ENCODE results near the gene MYH10.

MYH10 gene

DNA sequence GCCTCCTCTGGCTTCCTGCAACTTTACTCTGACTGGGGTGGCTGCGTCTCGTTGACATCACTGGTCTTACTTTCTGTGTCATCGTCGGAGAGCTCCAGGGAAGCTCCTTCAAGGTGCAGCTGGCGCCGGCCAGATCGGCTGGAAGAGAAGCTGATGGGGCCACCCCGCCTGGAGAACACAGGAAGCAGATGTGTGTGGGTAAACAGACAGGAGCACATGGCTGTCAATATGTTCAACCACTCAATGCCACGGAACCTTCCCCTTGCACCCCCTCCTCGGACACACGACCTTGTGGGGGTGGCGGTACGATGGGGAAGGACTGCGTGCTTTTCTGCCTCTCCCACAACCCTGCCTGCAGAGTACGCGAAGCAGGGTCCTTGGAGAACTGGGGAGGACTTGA, 154.7 kb downstream of the MYH10 start:
- Histone ChIP-seq H4K91ac (ENCODE audit: low read length) (no peak overlapping the region), H4K8ac (ENCODE audit: low read length) (no peak overlapping the region), H2AK5ac (ENCODE audit: low read length, severe bottlenecking) (no peak overlapping the region), H2BK120ac (ENCODE audit: low read depth, low read length) (no peak overlapping the region), H3K27me3 (ENCODE audit: control insufficient read depth in 1 of 2, insufficient read depth in 1 of 2, low read length in 2 of 2) (no peaks in the 10 kb centered on the region), H3K4me2 (ENCODE audit: low read length, poor library complexity, severe bottlenecking) (no peak overlapping the region), H2AFZ (ENCODE audit: low read depth, low read length) (no peak overlapping the region), H3K9ac (ENCODE audit: low read length) (no peak overlapping the region), H3K14ac (ENCODE audit: low read length in 2 of 2) (no peak overlapping the region), H3K27ac (ENCODE audit: low read length, poor library complexity, severe bottlenecking) (no peak overlapping the region), H3K4me1 (ENCODE audit: control insufficient read depth, insufficient read depth, low read depth, low read length) (no peaks in the 10 kb centered on the region), H3K18ac (ENCODE audit: low read depth in 1 of 2, low read length in 2 of 2) (no peak overlapping the region), H3K4ac (ENCODE audit: low read depth in 1 of 2, low read length in 2 of 2) (no peak overlapping the region), H3K4me3 (ENCODE audit: insufficient read depth in 1 of 2, low read depth in 1 of 2, low read length in 2 of 2) (no peak overlapping the region), H3K9me3 (ENCODE audit: control insufficient read depth, low read length) (no peaks in the 10 kb centered on the region), H3K23ac (ENCODE audit: low read length in 2 of 2) (no peak overlapping the region), H2BK15ac (ENCODE audit: low read depth, poor library complexity, severe bottlenecking) (no peak overlapping the region), H2BK5ac (ENCODE audit: low read depth, low read length, poor library complexity, severe bottlenecking) (no peak overlapping the region), H2BK12ac (ENCODE audit: low read length in 2 of 2) (no peak overlapping the region), H3K79me1 (replicated peaks; ENCODE audit: low read length, poor library complexity, severe bottlenecking) (peaks cover 42% of the 10 kb centered on the region), H3K36me3 (ENCODE audit: control insufficient read depth in 1 of 2, insufficient read depth in 2 of 2, low read depth in 1 of 2, low read length in 2 of 2) (peaks cover 83 to 87% of the 10 kb centered on the region in 2 experiments)
- WGBS, result 96% methylated on average over 15 of the region's 16 CpGs
- DNase-seq, result no peak

GRCh38 chr17:8475227-8475626, 155.3 kb downstream of the MYH10 start:
- Histone ChIP-seq H3K79me1 (replicated peaks; ENCODE audit: low read length, poor library complexity, severe bottlenecking) (peaks cover 43% of the 10 kb centered on the region), H3K4ac (ENCODE audit: low read depth in 1 of 2, low read length in 2 of 2) (no peak overlapping the region), H2AFZ (ENCODE audit: low read depth, low read length) (no peak overlapping the region), H3K27ac (ENCODE audit: low read length, poor library complexity, severe bottlenecking) (no peak overlapping the region), H3K9me3 (ENCODE audit: control insufficient read depth, low read length) (no peaks in the 10 kb centered on the region), H3K18ac (ENCODE audit: low read depth in 1 of 2, low read length in 2 of 2) (no peak overlapping the region), H2BK12ac (ENCODE audit: low read length in 2 of 2) (no peak overlapping the region), H4K8ac (ENCODE audit: low read length) (no peak overlapping the region), H3K27me3 (ENCODE audit: control insufficient read depth in 1 of 2, insufficient read depth in 1 of 2, low read length in 2 of 2) (no peaks in the 10 kb centered on the region), H3K4me1 (ENCODE audit: control insufficient read depth, insufficient read depth, low read depth, low read length) (no peaks in the 10 kb centered on the region), H3K14ac (ENCODE audit: low read length in 2 of 2) (no peak overlapping the region), H3K4me3 (ENCODE audit: insufficient read depth in 1 of 2, low read depth in 1 of 2, low read length in 2 of 2) (no peak overlapping the region), H2AK5ac (ENCODE audit: low read length, severe bottlenecking) (no peak overlapping the region), H2BK5ac (ENCODE audit: low read depth, low read length, poor library complexity, severe bottlenecking) (no peak overlapping the region), H2BK15ac (ENCODE audit: low read depth, poor library complexity, severe bottlenecking) (no peak overlapping the region), H3K23ac (ENCODE audit: low read length in 2 of 2) (no peak overlapping the region), H2BK120ac (ENCODE audit: low read depth, low read length) (no peak overlapping the region), H3K9ac (ENCODE audit: low read length) (no peak overlapping the region), H4K91ac (ENCODE audit: low read length) (no peak overlapping the region), H3K4me2 (ENCODE audit: low read length, poor library complexity, severe bottlenecking) (no peak overlapping the region), H3K36me3 (ENCODE audit: control insufficient read depth in 1 of 2, insufficient read depth in 2 of 2, low read depth in 1 of 2, low read length in 2 of 2) (peaks cover 78 to 87% of the 10 kb centered on the region in 2 experiments)
- no peak for DNase-seq
- WGBS, result 98% methylated on average over 8 of the region's 9 CpGs

- 96% methylated on average over 14 of the region's 15 CpGs for whole genome bisulfite sequencing
- H3K9ac ChIP-seq (ENCODE audit: low read length), result no peak overlapping the region
- H3K79me1 ChIP-seq (replicated peaks; ENCODE audit: low read length, poor library complexity, severe bottlenecking), result peaks cover 43% of the 10 kb centered on the region
- no peak overlapping the region for H3K18ac ChIP-seq (ENCODE audit: low read depth in 1 of 2, low read length in 2 of 2)
- H3K27me3 ChIP-seq (ENCODE audit: control insufficient read depth in 1 of 2, insufficient read depth in 1 of 2, low read length in 2 of 2), result no peaks in the 10 kb centered on the region
- H3K4me3 ChIP-seq (ENCODE audit: insufficient read depth in 1 of 2, low read depth in 1 of 2, low read length in 2 of 2), result no peak overlapping the region
- H2BK120ac ChIP-seq (ENCODE audit: low read depth, low read length), result no peak overlapping the region
- no peak overlapping the region for H3K27ac ChIP-seq (ENCODE audit: low read length, poor library complexity, severe bottlenecking)
- no peak overlapping the region for H4K91ac ChIP-seq (ENCODE audit: low read length)
- no peak overlapping the region for H3K14ac ChIP-seq (ENCODE audit: low read length in 2 of 2)
- no peaks in the 10 kb centered on the region for H3K4me1 ChIP-seq (ENCODE audit: control insufficient read depth, insufficient read depth, low read depth, low read length)
- H3K36me3 ChIP-seq (ENCODE audit: control insufficient read depth in 1 of 2, insufficient read depth in 2 of 2, low read depth in 1 of 2, low read length in 2 of 2), result peaks cover 78 to 87% of the 10 kb centered on the region in 2 experiments
- no peak overlapping the region for H3K4me2 ChIP-seq (ENCODE audit: low read length, poor library complexity, severe bottlenecking)
- no peak overlapping the region for H2BK15ac ChIP-seq (ENCODE audit: low read depth, poor library complexity, severe bottlenecking)
- no peaks in the 10 kb centered on the region for H3K9me3 ChIP-seq (ENCODE audit: control insufficient read depth, low read length)
- no peak overlapping the region for H3K23ac ChIP-seq (ENCODE audit: low read length in 2 of 2)
- no peak overlapping the region for H2BK5ac ChIP-seq (ENCODE audit: low read depth, low read length, poor library complexity, severe bottlenecking)
- no peak for DNase-seq
- H4K8ac ChIP-seq (ENCODE audit: low read length), result no peak overlapping the region
- H2BK12ac ChIP-seq (ENCODE audit: low read length in 2 of 2), result no peak overlapping the region
- H2AK5ac ChIP-seq (ENCODE audit: low read length, severe bottlenecking), result no peak overlapping the region
- H2AFZ ChIP-seq (ENCODE audit: low read depth, low read length), result no peak overlapping the region
- H3K4ac ChIP-seq (ENCODE audit: low read depth in 1 of 2, low read length in 2 of 2), result no peak overlapping the region
Observed at GRCh38 chr17:8474826-8475225, 155.7 kb downstream of the MYH10 start.

- Histone ChIP-seq H3K79me1 (replicated peaks; ENCODE audit: low read length, poor library complexity, severe bottlenecking) (peaks cover 44% of the 10 kb centered on the region), H3K9ac (ENCODE audit: low read length) (no peak overlapping the region), H2BK120ac (ENCODE audit: low read depth, low read length) (no peak overlapping the region), H2AK5ac (ENCODE audit: low read length, severe bottlenecking) (no peak overlapping the region), H2BK12ac (ENCODE audit: low read length in 2 of 2) (no peak overlapping the region), H3K27ac (ENCODE audit: low read length, poor library complexity, severe bottlenecking) (no peak overlapping the region), H3K9me3 (ENCODE audit: control insufficient read depth, low read length) (no peaks in the 10 kb centered on the region), H3K27me3 (ENCODE audit: control insufficient read depth in 1 of 2, insufficient read depth in 1 of 2, low read length in 2 of 2) (no peaks in the 10 kb centered on the region), H2BK5ac (ENCODE audit: low read depth, low read length, poor library complexity, severe bottlenecking) (no peak overlapping the region), H4K91ac (ENCODE audit: low read length) (no peak overlapping the region), H3K4me3 (ENCODE audit: insufficient read depth in 1 of 2, low read depth in 1 of 2, low read length in 2 of 2) (no peak overlapping the region), H2BK15ac (ENCODE audit: low read depth, poor library complexity, severe bottlenecking) (no peak overlapping the region), H3K14ac (ENCODE audit: low read length in 2 of 2) (no peak overlapping the region), H3K18ac (ENCODE audit: low read depth in 1 of 2, low read length in 2 of 2) (no peak overlapping the region), H4K8ac (ENCODE audit: low read length) (no peak overlapping the region), H3K4ac (ENCODE audit: low read depth in 1 of 2, low read length in 2 of 2) (no peak overlapping the region), H3K23ac (ENCODE audit: low read length in 2 of 2) (no peak overlapping the region), H2AFZ (ENCODE audit: low read depth, low read length) (no peak overlapping the region), H3K36me3 (ENCODE audit: control insufficient read depth in 1 of 2, insufficient read depth in 2 of 2, low read depth in 1 of 2, low read length in 2 of 2) (peaks cover 82 to 83% of the 10 kb centered on the region in 2 experiments), H3K4me1 (ENCODE audit: control insufficient read depth, insufficient read depth, low read depth, low read length) (no peaks in the 10 kb centered on the region), H3K4me2 (ENCODE audit: low read length, poor library complexity, severe bottlenecking) (no peak overlapping the region)
- WGBS, result 94% methylated on average over 13 of the region's 13 CpGs
- DNase-seq, result no peak
Observed at GRCh38 chr17:8473451-8474192, 156.9 kb downstream of the MYH10 start.
